IMR-90 (cell line): ENCODE data around the gene PRR29.

Source experiments
- BHLHE40 ChIP-seq: fragments of 150-350 bp; IDR thresholded peaks from 2 replicates; pipeline ENCODE4 v1.6.1; 2016; ENCODE audit warnings: mild to moderate bottlenecking, low read depth, low read length
- CEBPB ChIP-seq: IDR thresholded peaks from 2 replicates; pipeline ENCODE4 v1.6.1; 2012; ENCODE audit warnings: low read depth, low read length, improper control_type of control experiment
- FOS ChIP-seq: fragments of 150-350 bp; IDR thresholded peaks from 2 replicates; pipeline ENCODE4 v1.6.1; 2016; ENCODE audit warnings: low read depth, low read length
- POLR2A ChIP-seq: IDR thresholded peaks from 2 replicates; pipeline ENCODE4 v1.6.1; 2012; ENCODE audit warnings: mild to moderate bottlenecking, low read depth, low read length
- RAD21 ChIP-seq: IDR thresholded peaks from 2 replicates; pipeline ENCODE4 v1.6.1; 2012; ENCODE audit warnings: low read length, improper control_type of control experiment
- RCOR1 ChIP-seq: IDR thresholded peaks from 2 replicates; pipeline ENCODE4 v1.6.1; 2012; ENCODE audit warnings: mild to moderate bottlenecking, low read length, improper control_type of control experiment; ENCODE audit not compliant: insufficient replicate concordance
- RFX5 ChIP-seq: IDR thresholded peaks from 2 replicates; pipeline ENCODE4 v1.8.0; 2012; ENCODE audit warnings: low read depth, mild to moderate bottlenecking, low read length, moderate library complexity
- SMC3 ChIP-seq: fragments of 150-350 bp; IDR thresholded peaks from 2 replicates; pipeline ENCODE4 v1.6.1; 2016; ENCODE audit warnings: low read depth, mild to moderate bottlenecking, antibody characterized with exemption, low read length, moderate library complexity
- TF ChIP-seq, protein P1 (sequence below): fragments of 150-350 bp; IDR thresholded peaks from 2 replicates; pipeline ENCODE4 v1.6.1; 2016; ENCODE audit warnings: low read depth, mild to moderate bottlenecking, low read length, moderate library complexity, borderline replicate concordance
- TF ChIP-seq, protein P2 (sequence below): conservative IDR thresholded peaks from 2 replicates; pipeline ENCODE4 v1.5.1; 2012; ENCODE audit warnings: mild to moderate bottlenecking, low read depth, low read length, improper control_type of control experiment
- TF ChIP-seq, protein P3 (sequence below): fragments of 150-350 bp; IDR thresholded peaks from 2 replicates; pipeline ENCODE4 v1.6.1; 2017; ENCODE audit warnings: mild to moderate bottlenecking, antibody characterized with exemption, low read length, low read depth

DNA sequence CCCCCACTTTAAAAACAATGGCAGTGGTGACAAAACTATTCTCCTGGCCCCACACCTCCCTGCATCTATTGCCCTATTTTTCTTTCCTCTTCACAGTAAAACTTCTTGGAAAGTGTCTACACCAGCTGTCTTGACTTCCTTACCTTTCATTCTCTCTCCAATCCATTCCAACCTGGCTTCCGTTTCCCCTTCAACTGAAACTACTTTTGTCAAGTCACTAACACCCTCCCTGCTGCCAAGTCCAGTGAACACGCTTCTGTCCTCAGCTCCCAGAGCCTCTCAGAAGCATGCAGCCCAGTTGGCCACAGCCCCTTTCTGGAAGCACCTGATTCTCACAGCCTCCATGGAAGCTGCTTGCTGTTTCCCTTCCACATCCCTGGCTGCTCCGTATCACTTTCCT lies 21.4 kb upstream of the PRR29 start:
- TF ChIP-seq FOS (no peak), POLR2A (no peak), RAD21 (no peak), BHLHE40 (no peak), SMC3 (no peak), CEBPB (no peak), RCOR1 (no peak), RFX5 (no peak)
- TF ChIP-seq, protein P1, sequence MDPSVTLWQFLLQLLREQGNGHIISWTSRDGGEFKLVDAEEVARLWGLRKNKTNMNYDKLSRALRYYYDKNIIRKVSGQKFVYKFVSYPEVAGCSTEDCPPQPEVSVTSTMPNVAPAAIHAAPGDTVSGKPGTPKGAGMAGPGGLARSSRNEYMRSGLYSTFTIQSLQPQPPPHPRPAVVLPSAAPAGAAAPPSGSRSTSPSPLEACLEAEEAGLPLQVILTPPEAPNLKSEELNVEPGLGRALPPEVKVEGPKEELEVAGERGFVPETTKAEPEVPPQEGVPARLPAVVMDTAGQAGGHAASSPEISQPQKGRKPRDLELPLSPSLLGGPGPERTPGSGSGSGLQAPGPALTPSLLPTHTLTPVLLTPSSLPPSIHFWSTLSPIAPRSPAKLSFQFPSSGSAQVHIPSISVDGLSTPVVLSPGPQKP, result no peak
- TF ChIP-seq, protein P2, sequence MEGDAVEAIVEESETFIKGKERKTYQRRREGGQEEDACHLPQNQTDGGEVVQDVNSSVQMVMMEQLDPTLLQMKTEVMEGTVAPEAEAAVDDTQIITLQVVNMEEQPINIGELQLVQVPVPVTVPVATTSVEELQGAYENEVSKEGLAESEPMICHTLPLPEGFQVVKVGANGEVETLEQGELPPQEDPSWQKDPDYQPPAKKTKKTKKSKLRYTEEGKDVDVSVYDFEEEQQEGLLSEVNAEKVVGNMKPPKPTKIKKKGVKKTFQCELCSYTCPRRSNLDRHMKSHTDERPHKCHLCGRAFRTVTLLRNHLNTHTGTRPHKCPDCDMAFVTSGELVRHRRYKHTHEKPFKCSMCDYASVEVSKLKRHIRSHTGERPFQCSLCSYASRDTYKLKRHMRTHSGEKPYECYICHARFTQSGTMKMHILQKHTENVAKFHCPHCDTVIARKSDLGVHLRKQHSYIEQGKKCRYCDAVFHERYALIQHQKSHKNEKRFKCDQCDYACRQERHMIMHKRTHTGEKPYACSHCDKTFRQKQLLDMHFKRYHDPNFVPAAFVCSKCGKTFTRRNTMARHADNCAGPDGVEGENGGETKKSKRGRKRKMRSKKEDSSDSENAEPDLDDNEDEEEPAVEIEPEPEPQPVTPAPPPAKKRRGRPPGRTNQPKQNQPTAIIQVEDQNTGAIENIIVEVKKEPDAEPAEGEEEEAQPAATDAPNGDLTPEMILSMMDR, result no peak
- TF ChIP-seq, protein P3, sequence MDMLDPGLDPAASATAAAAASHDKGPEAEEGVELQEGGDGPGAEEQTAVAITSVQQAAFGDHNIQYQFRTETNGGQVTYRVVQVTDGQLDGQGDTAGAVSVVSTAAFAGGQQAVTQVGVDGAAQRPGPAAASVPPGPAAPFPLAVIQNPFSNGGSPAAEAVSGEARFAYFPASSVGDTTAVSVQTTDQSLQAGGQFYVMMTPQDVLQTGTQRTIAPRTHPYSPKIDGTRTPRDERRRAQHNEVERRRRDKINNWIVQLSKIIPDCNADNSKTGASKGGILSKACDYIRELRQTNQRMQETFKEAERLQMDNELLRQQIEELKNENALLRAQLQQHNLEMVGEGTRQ, result no peak
